ENCODE data around the gene EPHA3.

Gene EPHA3

DNA sequence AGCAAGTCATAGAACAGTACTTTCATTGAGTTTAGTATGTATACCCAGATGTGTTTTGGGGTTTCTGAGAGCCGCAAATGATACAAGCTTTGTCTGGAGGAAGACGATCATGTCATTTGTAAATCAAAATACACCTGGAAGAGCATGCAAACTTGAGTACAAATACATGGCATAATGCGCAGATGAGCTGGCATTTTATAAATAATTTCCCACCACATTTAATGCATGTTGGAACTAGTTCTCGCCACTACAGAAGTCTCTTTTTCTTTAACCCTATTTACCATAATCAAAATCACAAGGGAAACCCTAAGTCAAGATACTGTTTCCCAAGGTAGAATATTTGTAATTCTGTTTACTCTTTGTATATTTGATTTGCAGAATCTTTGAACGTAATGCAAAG, 318.6 kb downstream of the EPHA3 start:
- no peak for ATAC-seq
- TF ChIP-seq BACH2 (CRISPR knock-in tag; IDR thresholded peaks at IDR 0.05; ENCODE audit: borderline replicate concordance): no peak
- no peak for TF ChIP-seq ZNF8 (CRISPR knock-in tag; IDR thresholded peaks at IDR 0.05)
- no peak for TF ChIP-seq ISL1 (CRISPR knock-in tag; IDR thresholded peaks at IDR 0.05)
- no peak for TF ChIP-seq TCF4 (CRISPR knock-in tag; IDR thresholded peaks at IDR 0.05; ENCODE audit: borderline replicate concordance)
- TF ChIP-seq RARB (CRISPR knock-in tag; IDR thresholded peaks at IDR 0.05): no peak
- no peak for TF ChIP-seq ZNF70 (CRISPR knock-in tag; IDR thresholded peaks at IDR 0.05)
- no peak for TF ChIP-seq TSHZ2 (CRISPR knock-in tag; IDR thresholded peaks at IDR 0.05)
- no peak for TF ChIP-seq TOX (CRISPR knock-in tag; IDR thresholded peaks at IDR 0.05; ENCODE audit: borderline replicate concordance)
- TF ChIP-seq, protein P1, sequence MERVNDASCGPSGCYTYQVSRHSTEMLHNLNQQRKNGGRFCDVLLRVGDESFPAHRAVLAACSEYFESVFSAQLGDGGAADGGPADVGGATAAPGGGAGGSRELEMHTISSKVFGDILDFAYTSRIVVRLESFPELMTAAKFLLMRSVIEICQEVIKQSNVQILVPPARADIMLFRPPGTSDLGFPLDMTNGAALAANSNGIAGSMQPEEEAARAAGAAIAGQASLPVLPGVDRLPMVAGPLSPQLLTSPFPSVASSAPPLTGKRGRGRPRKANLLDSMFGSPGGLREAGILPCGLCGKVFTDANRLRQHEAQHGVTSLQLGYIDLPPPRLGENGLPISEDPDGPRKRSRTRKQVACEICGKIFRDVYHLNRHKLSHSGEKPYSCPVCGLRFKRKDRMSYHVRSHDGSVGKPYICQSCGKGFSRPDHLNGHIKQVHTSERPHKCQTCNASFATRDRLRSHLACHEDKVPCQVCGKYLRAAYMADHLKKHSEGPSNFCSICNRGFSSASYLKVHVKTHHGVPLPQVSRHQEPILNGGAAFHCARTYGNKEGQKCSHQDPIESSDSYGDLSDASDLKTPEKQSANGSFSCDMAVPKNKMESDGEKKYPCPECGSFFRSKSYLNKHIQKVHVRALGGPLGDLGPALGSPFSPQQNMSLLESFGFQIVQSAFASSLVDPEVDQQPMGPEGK (CRISPR knock-in tag; IDR thresholded peaks at IDR 0.05; ENCODE audit: borderline replicate concordance): no peak
- no peak for TF ChIP-seq ZNF565 (CRISPR knock-in tag; conservative IDR thresholded peaks at IDR 0.05; ENCODE audit: low read depth)
- no peak for TF ChIP-seq PPARA (CRISPR knock-in tag; IDR thresholded peaks at IDR 0.05; ENCODE audit: borderline replicate concordance)
- no peak for TF ChIP-seq SNAI2 (CRISPR knock-in tag; IDR thresholded peaks at IDR 0.05)
- no peak for TF ChIP-seq ESRRG (CRISPR knock-in tag; IDR thresholded peaks at IDR 0.05)
- no peak for TF ChIP-seq ZC3H10 (CRISPR knock-in tag; IDR thresholded peaks at IDR 0.05)
- no peak for TF ChIP-seq ARNTL (CRISPR knock-in tag; IDR thresholded peaks at IDR 0.05; ENCODE audit: borderline replicate concordance, low read depth)
- TF ChIP-seq, protein P2, sequence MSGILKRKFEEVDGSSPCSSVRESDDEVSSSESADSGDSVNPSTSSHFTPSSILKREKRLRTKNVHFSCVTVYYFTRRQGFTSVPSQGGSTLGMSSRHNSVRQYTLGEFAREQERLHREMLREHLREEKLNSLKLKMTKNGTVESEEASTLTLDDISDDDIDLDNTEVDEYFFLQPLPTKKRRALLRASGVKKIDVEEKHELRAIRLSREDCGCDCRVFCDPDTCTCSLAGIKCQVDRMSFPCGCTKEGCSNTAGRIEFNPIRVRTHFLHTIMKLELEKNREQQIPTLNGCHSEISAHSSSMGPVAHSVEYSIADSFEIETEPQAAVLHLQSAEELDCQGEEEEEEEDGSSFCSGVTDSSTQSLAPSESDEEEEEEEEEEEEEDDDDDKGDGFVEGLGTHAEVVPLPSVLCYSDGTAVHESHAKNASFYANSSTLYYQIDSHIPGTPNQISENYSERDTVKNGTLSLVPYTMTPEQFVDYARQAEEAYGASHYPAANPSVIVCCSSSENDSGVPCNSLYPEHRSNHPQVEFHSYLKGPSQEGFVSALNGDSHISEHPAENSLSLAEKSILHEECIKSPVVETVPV (CRISPR knock-in tag; IDR thresholded peaks at IDR 0.05): no peak
- TF ChIP-seq ZFP30 (CRISPR knock-in tag; IDR thresholded peaks at IDR 0.05): no peak
- TF ChIP-seq, protein P3, sequence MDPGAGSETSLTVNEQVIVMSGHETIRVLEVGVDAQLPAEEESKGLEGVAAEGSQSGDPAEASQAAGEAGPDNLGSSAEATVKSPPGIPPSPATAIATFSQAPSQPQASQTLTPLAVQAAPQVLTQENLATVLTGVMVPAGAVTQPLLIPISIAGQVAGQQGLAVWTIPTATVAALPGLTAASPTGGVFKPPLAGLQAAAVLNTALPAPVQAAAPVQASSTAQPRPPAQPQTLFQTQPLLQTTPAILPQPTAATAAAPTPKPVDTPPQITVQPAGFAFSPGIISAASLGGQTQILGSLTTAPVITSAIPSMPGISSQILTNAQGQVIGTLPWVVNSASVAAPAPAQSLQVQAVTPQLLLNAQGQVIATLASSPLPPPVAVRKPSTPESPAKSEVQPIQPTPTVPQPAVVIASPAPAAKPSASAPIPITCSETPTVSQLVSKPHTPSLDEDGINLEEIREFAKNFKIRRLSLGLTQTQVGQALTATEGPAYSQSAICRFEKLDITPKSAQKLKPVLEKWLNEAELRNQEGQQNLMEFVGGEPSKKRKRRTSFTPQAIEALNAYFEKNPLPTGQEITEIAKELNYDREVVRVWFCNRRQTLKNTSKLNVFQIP (CRISPR knock-in tag; IDR thresholded peaks at IDR 0.05; ENCODE audit: borderline replicate concordance, low read depth): no peak

DNA sequence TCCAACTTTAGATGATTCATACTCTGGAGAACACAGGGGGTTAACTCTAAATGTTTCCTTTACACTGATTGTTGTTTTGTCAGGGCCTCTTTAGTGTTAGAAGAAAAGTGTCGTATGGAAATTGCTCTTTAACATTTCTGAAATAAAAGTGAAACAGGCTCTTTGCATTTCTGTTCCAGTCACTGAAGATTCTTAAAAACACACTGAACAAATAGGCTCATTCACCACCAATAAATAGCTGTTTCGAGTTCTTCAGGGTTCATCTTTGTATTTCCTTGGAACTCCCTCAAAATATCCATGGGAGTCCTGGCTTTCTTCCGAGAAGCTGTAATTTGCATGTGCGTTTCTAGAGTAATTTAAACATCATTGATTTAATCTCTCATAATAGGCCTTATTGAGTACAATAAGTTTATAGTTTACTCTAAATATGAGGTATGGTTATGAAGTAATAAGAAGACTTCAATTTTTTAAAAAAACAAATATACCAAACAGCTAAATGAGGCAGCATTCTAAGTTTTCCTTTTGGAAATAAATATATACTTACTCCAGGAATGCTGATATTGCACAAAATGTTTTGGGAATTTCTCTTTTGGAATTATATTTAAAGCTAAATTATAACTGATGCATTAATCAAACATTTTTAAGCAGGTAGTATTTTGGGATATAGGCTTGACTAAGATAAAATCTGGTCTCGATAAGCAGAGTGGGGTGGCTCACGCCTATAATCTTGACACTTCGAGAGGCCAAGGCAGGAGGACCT, 327.4 kb downstream of the EPHA3 start:
- no peak for ATAC-seq
- TF ChIP-seq ZFP3 (CRISPR knock-in tag; IDR thresholded peaks at IDR 0.05) (no peak), ZFP30 (CRISPR knock-in tag; IDR thresholded peaks at IDR 0.05) (no peak), ARNTL (CRISPR knock-in tag; IDR thresholded peaks at IDR 0.05; ENCODE audit: borderline replicate concordance, low read depth) (no peak), GLIS3 (CRISPR knock-in tag; IDR thresholded peaks at IDR 0.05) (no peak), CREB5 (CRISPR knock-in tag; IDR thresholded peaks at IDR 0.05; ENCODE audit: low read depth) (no peak), OSR1 (CRISPR knock-in tag; IDR thresholded peaks at IDR 0.05) (no peak), ZNF8 (CRISPR knock-in tag; IDR thresholded peaks at IDR 0.05) (no peak), BACH2 (CRISPR knock-in tag; IDR thresholded peaks at IDR 0.05; ENCODE audit: borderline replicate concordance) (no peak), ZC3H10 (CRISPR knock-in tag; IDR thresholded peaks at IDR 0.05) (no peak), ZNF70 (CRISPR knock-in tag; IDR thresholded peaks at IDR 0.05) (no peak), ESRRG (CRISPR knock-in tag; IDR thresholded peaks at IDR 0.05) (no peak), CSDC2 (CRISPR knock-in tag; IDR thresholded peaks at IDR 0.05) (no peak), PPARA (CRISPR knock-in tag; IDR thresholded peaks at IDR 0.05; ENCODE audit: borderline replicate concordance) (no peak), SNAI2 (CRISPR knock-in tag; IDR thresholded peaks at IDR 0.05) (no peak), ISL1 (CRISPR knock-in tag; IDR thresholded peaks at IDR 0.05) (no peak), RARB (CRISPR knock-in tag; IDR thresholded peaks at IDR 0.05) (no peak)
- TF ChIP-seq, protein P3 (CRISPR knock-in tag; IDR thresholded peaks at IDR 0.05; ENCODE audit: borderline replicate concordance, low read depth): no peak
- TF ChIP-seq, protein P2 (CRISPR knock-in tag; IDR thresholded peaks at IDR 0.05): no peak
